GM21717 (cell line): ENCODE measurements around the gene ZSCAN12.

Source experiments
- ATAC-seq: cut with Tn5 transposase; IDR thresholded peaks from one replicate; pipeline ENCODE4 v1.9.1; 2021; ENCODE audit warnings: mild to moderate bottlenecking, moderate library complexity; ENCODE audit not compliant: unreplicated experiment

ZSCAN12 gene

DNA sequence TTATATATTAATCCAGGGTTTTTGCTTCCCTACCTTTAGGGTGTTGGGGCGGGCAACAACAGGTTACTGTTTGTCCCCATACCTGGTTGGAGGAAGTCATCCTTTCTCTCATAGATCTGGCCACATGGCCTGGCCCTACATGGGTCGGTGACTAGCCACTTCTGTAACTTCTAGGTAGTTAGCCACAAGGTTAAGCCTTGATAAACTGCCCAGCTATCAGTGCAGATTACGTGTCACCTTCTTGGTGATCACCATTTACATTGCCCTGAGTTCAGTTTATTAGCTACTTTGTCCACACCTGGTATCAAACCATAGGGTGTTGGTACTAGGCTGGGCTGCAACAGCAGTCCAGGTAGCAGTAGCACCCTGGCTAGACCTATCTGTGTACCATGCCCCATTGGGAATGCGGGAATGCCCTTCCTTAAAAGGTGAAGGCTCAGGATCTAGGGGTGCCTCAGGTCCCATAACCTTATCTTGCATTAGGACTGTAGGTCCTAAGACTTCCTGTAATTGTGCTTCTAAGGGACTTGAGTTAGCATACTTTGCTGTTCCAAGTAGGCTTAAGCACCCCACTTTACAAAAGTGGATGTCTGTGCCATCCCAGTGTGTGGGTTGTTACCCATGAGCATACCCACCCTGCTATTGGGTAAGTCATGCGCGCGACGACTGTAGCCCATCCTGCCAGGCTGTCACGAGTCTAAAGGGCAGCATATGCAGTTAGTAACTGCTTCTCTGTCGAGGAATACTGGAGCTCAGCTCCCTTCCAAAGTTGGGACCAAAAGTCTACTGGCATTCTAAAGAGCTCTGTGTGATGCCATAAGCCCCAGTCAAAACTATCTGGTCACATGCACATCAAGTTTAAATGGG is 44.6 kb downstream of the ZSCAN12 start:
- ATAC-seq, result no peak

DNA sequence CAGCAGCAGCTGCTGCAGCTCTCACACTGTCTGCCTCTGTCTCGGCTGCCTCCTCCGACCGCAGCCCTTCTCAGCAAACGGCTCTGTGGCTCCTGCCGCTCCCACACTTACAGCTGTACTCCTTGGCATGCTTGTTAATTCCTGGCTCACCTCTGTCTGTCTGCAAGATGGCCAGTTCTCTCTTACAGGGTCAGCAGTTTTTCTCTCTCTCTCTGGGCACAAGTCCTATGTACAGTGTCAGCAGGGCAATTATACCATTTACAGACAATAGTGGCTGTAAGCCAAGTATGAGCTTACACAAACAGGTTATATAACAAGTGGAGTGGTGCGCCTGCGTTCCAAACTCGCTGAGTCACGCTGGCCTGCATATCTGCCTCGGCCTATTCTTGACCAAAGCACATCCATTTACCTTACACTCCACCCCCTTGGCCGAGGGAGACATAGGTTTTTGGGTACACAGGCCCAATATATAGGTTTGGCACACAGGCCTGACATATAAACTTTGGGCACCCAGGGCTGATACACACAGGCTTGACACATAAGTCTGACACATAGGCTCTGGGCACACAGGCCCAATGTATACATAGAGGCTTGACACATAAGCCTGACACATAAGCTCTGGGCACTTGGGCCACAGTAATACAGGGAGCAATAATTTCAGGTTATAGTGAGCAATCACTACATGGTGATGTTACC is 45.4 kb downstream of the ZSCAN12 start:
- ATAC-seq, result no peak

DNA sequence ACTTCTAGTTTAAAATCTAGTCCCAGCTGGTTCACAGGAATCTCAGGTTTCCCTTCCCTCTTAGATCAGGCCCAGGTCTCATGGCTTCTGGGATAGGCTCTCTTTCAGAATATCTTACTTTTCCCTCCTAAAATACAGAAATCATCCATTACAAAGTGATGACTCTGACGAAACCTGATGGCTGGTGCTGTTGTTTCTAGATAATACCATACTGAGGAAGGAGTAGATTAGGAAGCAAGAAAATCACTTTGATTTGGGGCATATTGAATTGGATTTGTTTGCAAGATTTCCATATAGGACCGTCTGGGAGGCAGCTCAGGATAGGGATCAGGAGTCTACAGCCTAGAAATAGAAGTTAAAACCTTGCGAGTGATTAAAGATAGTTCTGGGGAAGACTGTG is 46.2 kb downstream of the ZSCAN12 start:
- ATAC-seq, result no peak

DNA sequence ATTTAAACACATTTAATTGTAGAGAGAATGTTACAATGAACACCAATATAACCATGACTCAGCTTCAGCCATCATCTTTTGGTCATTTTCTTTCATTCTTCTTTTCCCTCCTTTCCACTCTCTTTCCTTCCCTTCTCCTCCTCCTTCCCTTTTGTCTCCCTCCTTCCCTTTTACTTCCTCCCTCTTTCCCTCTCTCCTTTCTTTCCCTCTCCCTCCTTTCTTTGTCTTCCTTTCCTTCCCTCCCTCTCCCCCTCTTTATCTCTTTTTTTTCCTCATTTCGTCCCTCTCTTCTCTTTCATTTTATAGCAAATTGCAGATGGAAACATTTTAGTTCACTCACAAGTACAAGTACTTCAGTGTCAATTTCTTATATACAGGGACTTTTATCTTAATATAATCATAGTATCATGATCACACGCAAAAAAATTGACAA is 48.0 kb downstream of the ZSCAN12 start:
- no peak for ATAC-seq

DNA sequence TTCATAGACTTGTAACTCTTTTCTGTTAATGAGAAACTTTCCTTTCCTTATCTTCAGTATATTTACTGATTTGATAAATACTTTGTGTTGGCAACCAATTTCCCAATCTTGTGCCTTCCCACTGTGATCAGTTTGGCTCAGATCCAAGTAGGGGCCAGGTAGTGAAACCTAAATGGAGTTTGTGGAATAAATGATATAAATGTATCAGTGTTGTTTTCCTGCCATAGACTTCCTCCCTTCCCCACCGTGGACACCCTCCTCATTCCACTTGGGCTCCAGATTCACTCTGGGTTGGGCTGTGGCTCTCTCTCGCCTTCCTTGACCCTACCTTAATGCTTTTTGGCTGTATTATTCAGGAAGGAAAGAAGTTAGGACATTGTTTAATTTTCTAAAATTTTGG is 48.5 kb downstream of the ZSCAN12 start:
- ATAC-seq, result no peak

DNA sequence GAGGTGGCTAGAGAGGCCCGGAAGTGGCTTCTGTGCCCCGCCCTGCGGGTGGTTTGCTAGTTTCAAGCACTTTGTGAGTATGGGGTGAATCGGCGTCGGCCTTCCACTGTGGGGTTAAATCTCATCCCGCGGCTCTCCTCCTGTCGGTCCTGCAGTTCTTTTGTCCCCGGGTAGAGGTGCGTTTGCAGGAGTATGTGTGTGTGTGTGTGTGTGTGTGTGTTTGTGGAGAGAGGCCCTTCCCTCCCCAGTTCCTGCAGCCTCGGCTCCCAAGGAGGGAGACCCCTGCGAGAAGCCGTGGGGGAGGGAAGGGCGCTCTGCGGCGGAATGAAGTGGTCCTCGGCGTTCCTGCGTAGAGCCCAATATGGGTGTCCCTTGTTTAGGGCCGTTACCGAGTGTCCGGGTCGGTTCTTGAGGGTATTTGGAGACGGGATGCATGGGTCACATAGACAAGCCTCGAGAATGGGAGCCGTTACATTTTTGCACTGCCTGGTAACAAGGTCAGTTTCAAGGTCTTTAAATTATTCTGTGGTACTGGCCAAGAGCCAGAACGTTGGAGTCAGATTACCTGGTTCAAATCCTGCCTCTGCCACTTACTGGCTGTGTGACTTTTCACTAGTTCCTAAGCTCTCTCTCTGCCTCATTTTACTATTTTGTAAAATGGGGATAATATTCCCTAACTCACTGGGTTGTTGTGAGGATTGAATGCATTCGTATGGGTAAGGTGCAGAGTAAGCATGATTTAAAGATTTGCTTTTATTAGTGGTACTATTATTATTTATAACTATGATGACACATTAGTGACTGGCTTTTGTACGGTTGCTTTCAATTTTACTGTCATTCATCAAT is 49.4 kb downstream of the ZSCAN12 start, which contains the start of gene ZKSCAN3:
TSS of gene ZKSCAN3 (plus strand) at position 56 of the 846 bp plus-strand sequence. CDS start 9,640 bp downstream, outside the sequence.
- peak; percentile 97 for ATAC-seq

DNA sequence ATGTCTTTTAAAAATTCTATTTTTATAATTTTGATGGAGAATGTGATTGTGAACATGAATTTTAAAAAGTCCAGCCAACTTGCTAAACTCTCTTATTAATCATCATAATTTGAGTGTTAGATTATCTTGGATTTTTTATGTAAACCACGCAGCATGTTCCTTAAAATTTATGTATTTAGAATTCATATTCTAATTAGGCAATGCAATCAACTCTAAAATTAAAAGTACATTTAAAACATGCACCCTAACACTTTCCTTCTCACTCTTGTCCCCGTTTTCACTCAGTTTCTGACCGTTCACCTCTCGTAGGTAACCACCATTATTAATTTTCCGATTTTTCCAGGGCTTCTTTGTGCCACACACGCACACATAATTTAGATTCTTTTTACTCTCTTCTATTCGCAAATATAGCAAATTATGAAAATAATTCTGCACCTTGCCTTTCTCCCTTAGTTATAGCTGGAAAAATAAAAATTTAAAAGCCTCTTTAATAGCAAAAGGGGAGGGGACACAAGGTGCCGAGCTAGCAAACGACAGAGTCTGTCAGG is 50.1 kb downstream of the ZSCAN12 start:
- ATAC-seq, result no peak

DNA sequence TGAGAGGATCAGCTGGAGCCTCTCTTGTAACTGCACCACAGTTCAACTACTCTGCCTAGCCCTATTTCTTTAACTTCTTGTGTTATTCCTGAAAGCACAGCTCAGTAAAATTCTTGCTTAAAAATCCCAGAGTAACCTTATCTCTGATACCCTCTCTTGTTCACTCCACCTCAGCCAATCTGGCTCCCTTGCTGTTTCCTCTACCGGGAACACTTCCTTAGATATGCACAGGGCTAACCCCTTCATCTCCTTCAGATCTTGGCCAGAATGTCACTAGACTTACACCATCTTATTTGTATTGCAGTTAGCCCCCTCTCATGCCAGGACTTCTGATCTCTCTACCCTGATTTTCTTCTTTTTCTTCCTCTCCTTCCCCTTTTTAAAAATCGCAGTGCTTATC is 52.4 kb downstream of the ZSCAN12 start:
- no peak for ATAC-seq

DNA sequence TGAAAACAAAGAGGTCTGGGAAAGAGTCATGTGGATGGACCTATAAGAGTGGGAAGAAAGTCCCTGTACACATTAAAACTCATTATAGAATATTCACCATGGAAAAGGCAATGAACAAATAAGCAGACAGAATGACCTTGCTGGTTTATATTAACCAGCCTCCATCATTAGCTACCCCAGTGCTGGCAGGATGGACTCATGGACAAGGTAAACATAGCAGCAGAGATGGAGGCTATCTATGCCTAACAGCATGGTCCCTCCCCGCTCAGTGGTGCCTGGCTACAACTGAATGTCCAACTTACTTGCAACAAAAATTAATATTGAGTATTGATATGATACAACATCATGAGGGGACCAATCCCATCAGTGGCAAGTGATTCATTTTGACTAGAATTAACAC is 54.3 kb downstream of the ZSCAN12 start:
- ATAC-seq, result no peak

DNA sequence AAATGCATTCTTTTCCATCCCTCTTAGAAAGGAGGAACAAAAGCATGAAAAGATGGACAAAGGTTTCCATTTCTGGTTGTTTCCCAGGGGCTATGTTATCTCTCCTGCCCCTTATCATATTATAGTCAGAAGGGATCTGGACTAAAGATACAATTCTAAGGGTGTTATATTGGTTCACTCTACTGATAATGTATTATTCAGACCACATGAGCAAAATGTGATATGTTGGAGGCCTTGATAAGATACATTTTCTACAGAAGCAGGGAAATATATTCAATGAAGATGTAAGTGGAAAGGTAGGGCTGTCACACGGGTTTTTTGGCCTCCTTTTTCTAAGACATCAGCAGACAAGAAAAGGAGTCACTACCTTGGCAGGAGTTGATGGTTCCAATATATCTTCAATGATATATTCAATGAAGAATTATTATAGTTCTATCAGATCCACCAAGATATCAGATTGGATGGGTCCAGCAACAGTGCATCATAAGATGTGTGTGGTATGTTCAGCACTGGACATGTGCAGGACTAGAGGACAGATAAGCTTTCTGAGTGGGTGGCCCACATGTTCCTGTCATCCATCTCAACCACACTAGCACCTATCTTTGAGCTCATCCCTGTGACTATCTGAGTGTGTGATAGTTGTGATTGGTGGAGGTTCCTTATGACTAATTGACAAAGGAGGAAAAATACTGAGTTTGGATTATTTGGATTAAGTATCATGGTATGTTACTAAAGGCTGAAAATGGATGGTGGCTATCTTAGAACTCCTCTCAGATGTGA is 55.5 kb downstream of the ZSCAN12 start:
- no peak for ATAC-seq

DNA sequence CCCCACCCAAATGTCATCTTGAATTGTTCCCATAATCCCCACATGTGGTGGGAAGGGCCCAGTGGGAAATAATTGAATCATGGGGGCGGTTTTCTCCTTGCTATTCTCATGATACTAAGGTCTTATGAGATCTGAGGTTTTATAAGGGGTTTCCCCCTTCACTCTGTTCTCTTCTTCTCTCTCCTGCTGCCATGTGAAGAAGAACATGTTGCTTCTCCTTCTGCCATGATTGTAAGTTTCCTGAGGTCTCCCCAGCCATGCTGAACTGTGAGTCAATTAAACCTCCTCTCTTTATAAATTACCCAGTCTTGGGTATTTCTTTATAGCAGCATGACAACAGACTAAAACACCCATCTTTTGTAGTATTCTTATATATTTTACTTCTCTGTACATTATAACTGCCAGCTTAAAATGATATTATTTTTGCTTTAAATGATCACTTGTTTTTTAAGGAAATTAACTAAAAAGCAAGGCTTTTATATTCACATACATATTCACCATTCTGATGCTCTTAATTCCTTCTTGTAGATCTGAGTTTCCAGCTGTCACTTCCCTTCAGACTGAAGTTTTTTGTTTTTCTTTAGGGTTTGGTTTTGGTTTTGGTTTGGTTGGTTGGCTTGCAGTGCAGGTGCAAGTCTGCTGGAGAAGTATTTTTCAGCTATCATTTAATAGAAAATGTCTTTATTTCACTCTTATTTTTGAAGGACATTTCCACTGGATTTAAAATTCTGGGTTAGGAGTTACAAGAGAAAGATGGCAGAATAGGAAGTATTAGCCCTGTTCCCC is 59.0 kb downstream of the ZSCAN12 start:
- no peak for ATAC-seq

DNA sequence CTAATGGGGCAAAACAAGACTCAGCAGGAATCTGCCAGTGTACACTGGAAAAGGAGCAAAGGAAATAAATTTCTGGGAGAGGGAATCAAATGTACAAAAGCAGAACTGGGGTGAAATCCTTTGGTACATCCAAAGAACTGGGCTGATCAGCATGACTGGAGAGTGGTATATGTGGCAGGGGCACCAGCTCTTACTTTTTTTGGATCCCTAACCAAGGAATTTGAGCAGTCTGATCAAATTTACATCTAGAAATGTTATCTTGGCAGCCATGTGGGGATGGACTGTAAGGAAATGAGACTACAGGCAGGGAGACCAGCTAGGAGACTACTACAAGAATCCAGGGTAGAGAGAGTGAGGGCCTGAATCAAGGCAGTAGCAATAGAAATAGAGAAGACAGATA is 62.4 kb downstream of the ZSCAN12 start:
- no peak for ATAC-seq

DNA sequence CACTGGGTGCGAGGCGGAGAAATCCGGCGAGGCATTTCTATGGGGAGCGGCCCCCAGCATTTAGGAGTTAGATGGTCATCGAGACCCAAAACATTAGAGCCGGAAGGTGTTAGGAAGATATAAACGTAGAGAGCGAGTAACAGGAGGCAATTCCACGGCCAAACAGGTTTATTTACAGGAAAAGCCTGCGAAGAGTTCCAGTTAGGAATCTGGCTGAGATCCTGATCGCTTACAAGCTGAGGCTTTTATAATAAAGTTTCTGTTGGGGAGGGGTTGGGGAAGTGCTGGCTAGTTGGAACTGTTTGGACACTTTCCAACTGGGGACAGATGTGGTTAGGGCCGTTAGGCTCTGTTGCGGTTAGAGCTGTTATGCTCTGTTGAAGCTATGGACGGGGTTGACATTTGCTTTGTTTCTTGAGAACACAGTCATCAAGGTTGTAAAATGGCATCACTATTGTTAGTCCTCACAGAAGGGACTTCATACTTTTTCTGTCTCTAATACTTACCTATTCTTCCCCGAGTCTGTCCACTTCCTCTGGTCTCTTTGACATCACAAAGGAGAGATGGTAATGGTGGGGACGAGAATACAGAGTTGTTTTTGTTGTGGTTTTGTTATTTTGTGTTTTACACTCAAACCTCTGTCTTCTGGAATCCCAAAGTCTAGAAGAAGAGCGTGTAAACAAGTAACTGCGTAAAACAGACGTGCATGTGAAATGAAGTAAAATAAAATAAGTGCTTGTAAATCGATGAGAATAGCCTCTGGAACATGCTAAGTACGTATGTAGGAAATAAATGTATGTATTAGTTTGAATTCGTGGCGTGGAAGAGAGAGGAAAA is 63.0 kb downstream of the ZSCAN12 start:
- ATAC-seq, result peak; percentile 51

DNA sequence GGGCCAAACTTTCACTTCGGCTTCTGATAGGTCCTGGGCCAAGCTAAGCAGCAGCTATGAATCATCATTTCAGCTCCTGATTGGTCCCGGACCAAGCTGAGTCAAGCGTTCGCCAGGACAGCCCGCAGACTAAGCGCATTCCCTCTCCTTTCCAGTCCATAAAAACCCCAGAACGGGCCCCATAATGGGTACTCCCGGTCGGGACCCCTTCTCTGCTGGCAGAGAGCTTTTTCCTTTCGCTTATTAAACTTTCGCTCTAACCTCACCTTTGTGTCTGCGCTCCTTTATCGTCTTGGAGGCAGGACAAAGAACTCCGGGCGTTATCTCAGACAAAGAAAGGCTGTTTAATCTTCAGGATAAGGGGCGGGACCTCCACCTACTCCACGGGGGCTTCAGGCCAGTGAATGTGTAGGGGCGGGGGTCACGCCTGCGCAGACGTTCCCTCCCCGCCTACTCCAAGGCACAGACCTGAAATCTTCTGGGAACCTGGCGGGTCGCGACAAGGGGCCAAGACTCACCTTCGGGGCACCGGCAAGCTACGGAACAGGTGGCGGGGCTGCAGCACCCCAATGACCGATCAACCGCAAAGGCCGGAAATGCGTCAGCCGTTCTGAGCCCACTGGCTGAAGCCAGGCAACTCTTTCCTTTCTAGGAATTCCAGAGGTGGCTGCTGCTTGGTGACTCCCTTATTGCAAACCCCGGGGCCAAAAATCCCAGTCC is 63.8 kb downstream of the ZSCAN12 start, which contains the start of gene ZSCAN31:
TSS of gene ZSCAN31 (minus strand) at position 585 of the 720 bp plus-strand sequence. CDS start 6,465 bp downstream, outside the sequence.
- ATAC-seq, result peak; percentile 89

DNA sequence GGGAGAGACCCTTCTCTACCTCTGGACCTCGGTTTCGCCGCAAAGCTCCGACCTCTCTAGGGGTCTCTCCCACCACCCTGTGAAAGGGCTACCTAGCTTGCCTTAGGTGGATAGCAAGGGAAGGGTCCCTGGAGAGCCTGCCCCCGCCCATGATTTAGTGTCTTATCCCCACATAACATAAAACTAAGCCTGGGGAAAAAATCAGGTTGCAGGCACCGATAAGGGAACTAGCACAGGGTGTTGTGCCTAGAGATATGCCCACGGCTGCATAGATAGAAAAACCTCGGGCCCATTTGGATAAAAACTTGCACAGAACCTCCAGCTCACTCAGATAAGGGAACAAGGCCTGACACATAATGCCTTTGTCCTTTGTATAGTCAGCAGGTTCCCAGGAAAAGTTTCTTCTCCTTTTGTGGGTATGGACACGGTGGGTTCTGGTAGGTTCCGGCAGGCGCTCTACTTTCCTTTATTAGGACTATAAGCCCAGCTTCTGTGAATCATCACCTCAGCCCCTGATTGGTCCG is 64.4 kb downstream of the ZSCAN12 start:
- no peak for ATAC-seq

DNA sequence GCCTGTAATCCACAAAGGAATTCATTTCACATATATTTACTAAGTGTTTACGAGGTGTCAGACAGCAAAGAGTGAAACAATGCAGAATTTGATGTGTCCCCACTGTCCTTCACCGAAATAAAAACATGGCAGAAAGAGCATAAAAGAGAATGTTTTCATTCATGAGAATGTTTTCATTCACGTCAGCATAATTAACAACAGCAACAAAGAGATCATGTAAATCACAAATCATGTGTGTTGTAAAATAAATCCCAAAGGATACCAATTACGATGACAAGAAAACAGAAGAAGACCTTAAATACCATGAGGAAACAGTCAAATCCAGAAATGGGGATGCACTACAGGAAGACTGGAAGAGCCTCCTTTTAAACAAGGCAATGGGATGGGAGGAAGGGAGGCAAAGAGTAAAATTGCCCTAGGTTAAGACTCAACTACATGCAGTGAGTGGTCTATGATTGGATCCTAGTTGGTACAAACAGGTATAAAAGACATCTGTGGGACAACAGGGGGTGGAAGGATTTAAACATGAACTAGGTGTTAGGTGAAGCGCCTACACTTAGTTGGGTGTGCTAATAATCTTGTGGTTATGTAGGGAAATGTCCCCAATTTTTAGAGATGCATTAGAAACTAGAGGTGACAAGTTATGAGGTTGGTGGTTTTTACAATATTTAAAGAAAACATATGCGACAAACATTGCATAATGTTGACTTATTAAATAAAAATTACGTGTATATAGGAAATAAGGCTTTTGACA is 65.1 kb downstream of the ZSCAN12 start:
- ATAC-seq, result no peak

DNA sequence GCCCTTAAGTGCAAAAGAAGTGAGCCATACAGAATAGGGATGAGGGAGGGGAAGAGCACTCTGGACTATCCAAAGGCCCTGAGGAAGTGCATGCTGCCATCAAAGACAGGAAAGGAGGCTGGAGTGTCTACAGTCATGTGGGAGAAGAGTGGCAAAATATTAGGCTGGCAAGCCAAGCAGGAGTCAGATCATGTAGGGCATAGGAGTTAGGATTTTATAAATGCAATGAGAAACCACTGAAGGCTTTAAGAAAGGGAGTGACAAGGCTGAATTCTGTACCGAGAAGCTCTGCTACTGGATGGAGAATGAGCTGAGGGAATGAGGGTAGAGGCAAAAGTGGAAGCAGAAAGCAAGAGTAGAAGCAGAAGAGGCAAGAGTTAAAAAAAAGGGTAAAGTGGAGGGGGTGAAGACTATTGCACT is 65.9 kb downstream of the ZSCAN12 start:
- ATAC-seq, result no peak
